Activated CD4-positive, alpha-beta T cell treated with anti-CD3 and anti-CD28 coated beads, Interleukin-2, amount 10 ng/mL, durations not matched to agents 24 days and 14 days (primary cell): ENCODE data around the gene NIFK. TPM values are rescaled to one million over a fixed set of nuclear protein-coding genes. Genes with fewer than 3 reads are reported as not detected.

Experiments
- DNase-seq: peaks from one replicate; pipeline ENCODE4 v3.0.0; 2022
- H3K27ac Mint-ChIP-seq: one replicate; pipeline ENCODE4 v1.8.0; 2022; ENCODE audit warnings: mild to moderate bottlenecking, mixed read lengths
- H3K27me3 Mint-ChIP-seq: one replicate; pipeline ENCODE4 v1.8.0; 2022; ENCODE audit warnings: mixed read lengths
- H3K36me3 Mint-ChIP-seq: one replicate; pipeline ENCODE4 v1.8.0; 2022; ENCODE audit warnings: low read depth, mild to moderate bottlenecking, mixed read lengths
- H3K4me1 Mint-ChIP-seq: one replicate; pipeline ENCODE4 v1.8.0; 2021; ENCODE audit warnings: mixed read lengths
- H3K4me3 Mint-ChIP-seq: one replicate; pipeline ENCODE4 v1.8.0; 2022; ENCODE audit warnings: mild to moderate bottlenecking, moderate library complexity, mixed read lengths
- H3K9me3 Mint-ChIP-seq: one replicate; pipeline ENCODE4 v1.8.0; 2021; ENCODE audit warnings: mixed read lengths
- intact Hi-C: fragments of 100-400 bp; cut with micrococcal nuclease; formaldehyde crosslinking; loops from one replicate; pipeline ENCODE4 v1.15.1; 2023
- total RNA-seq: library from RNA; stranded (reverse); gene quantifications from 2 replicates; pipeline ENCODE4 v1.2.3, GENCODE V29; 2022

The NIFK gene
- 164 and 177 TPM in 2 replicates for total RNA-seq

DNA sequence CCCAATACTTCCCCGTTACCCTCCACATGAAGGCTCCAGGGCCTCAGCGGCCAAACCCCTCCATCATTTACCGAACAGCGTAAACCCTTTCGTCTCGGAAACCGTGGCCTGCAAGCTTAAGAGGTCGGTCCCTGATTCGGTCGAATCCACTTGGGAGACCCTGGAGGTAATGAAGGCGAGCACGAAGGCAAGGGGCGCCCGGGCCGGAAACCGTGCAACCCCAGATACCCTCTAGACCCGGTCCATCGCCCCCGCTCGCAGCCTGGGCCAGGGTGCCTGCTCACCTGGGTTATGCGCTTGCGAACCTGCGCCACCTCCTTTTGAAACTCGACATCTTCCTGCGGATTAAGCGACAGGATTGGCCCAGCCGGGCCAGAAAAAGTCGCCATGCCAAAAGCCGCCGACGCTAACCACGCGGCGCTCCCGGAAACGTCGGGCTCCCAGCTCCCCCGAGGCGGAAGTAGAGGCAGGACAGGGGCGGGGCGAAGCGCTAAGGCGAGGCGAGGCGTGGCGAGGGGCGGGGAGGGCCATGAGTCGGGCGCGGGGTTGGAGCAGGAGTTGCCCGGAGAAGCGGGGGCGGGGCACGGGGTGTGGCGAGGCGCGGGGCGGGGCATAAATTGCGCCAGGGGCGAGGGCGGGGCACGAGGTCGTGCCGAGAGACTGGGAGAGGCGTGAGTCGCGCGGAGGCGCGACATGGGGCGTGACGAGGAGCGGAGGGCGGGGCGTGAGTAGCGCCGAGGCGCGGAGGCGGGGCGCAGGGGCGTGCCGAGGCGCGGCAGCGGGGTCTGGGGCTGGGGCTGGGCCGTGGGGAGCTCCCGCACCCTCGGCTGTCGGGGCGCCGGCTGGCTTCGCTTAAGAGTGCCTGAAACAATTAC is at the start of gene NIFK:
NIFK (minus strand) TSS at position 414 of the 875 bp plus-strand sequence; CDS start at position 389, 25 bp downstream.
- no peaks in the 10 kb centered on the region for H3K9me3 Mint-ChIP-seq
- H3K27me3 Mint-ChIP-seq, result no peaks in the 10 kb centered on the region
- DNase-seq, result peak; percentile 100
- peak within 1 kb of the TSS; percentile 90 for H3K4me3 Mint-ChIP-seq
- intact Hi-C loops, result loop anchor here (1.0 kb wide), 4 partner anchors 19 to 206 kb away; partner anchors contain the start of genes CLASP1, RNU4ATAC and TSN
- peaks cover 27% of the 10 kb centered on the region for H3K36me3 Mint-ChIP-seq
- H3K27ac Mint-ChIP-seq, result peak within 1 kb of the TSS; percentile 93
- peaks cover 23% of the 10 kb centered on the region for H3K4me1 Mint-ChIP-seq

DNA sequence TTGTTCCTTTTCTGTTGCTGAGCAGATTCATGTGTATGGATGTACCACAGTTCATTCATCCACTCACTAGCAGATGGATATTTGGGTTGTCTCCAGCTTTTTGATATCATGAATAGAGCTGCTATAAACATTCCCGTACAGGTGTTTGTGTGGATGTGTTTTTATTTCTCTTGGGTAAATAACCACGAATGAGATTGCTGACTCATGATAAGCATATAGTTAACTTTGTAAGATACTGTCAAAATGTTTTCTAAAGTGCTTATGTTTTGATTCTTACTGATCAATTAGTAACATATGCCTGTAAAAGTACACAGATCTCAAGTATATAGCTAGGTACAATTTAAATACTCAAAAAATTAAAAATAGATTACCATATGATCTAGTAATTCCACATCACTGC is 46.5 kb upstream of the NIFK start:
- Mint-ChIP-seq H3K27me3 (peaks cover 10% of the 10 kb centered on the region), H3K36me3 (no peaks in the 10 kb centered on the region), H3K4me1 (no peaks in the 10 kb centered on the region), H3K4me3 (no peak overlapping the region), H3K9me3 (no peaks in the 10 kb centered on the region), H3K27ac (no peak overlapping the region)
- intact Hi-C loops, result no loop called here
- no peak for DNase-seq

DNA sequence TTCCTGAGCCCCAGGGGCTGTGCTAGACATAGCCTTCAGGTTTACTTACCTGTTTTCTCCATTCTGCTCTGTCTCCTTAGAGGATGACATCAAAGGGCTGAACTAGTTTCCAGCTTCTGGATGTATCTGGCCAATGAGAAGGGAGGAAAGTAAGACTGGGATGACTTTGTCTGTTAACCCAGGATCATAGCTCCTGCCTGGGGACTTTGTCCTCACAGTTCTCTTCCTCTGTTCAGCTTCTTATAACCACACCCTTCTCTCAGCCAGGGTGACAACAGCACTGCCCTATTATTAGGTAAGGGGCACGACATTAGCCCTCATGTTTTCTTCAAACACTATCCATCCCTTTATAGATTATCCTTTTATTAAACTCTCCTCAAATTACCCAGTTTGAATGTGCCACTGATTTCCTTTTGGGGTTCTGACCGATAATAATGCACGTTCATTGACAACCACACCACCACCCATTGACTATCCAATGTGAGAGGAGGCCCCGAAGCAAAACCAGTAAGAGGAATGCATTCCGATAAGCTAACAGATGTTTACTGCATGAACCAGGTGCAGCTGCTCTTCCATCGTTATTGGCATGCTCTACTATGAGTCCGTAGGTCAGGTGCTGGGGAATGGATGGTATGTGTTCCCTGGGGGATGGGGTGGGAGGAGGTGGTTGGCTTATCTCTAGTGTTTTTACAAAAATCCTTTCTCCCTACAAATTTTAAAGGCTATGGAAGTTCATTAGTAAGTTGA is 42.2 kb upstream of the NIFK start:
- DNase-seq, result no peak
- H3K4me3 Mint-ChIP-seq, result no peak overlapping the region
- intact Hi-C loops, result no loop called here
- no peaks in the 10 kb centered on the region for H3K36me3 Mint-ChIP-seq
- no peaks in the 10 kb centered on the region for H3K4me1 Mint-ChIP-seq
- peaks cover 10% of the 10 kb centered on the region for H3K27me3 Mint-ChIP-seq
- no peak overlapping the region for H3K27ac Mint-ChIP-seq
- no peaks in the 10 kb centered on the region for H3K9me3 Mint-ChIP-seq

DNA sequence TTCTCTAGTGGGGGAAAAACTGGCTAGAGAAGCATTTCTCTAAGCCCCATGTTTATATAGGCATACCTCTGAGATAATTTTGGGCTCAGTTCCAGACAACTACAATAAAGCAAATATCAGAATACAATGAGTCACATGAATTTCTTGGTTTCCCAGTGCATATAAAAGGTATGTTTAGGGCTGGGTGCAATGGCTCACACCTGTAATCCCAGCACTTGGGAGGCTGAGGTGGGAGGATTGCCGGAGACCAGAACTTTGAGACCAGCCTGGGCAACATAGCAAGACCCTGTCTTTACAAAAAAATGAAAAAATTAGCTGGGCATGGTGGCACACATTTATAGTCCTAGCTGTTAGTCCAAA is 41.0 kb upstream of the NIFK start:
- intact Hi-C loops, result no loop called here
- DNase-seq, result no peak
- H3K36me3 Mint-ChIP-seq, result no peaks in the 10 kb centered on the region
- no peak overlapping the region for H3K4me3 Mint-ChIP-seq
- H3K4me1 Mint-ChIP-seq, result no peaks in the 10 kb centered on the region
- no peaks in the 10 kb centered on the region for H3K9me3 Mint-ChIP-seq
- no peak overlapping the region for H3K27ac Mint-ChIP-seq
- peaks cover 2% of the 10 kb centered on the region for H3K27me3 Mint-ChIP-seq

DNA sequence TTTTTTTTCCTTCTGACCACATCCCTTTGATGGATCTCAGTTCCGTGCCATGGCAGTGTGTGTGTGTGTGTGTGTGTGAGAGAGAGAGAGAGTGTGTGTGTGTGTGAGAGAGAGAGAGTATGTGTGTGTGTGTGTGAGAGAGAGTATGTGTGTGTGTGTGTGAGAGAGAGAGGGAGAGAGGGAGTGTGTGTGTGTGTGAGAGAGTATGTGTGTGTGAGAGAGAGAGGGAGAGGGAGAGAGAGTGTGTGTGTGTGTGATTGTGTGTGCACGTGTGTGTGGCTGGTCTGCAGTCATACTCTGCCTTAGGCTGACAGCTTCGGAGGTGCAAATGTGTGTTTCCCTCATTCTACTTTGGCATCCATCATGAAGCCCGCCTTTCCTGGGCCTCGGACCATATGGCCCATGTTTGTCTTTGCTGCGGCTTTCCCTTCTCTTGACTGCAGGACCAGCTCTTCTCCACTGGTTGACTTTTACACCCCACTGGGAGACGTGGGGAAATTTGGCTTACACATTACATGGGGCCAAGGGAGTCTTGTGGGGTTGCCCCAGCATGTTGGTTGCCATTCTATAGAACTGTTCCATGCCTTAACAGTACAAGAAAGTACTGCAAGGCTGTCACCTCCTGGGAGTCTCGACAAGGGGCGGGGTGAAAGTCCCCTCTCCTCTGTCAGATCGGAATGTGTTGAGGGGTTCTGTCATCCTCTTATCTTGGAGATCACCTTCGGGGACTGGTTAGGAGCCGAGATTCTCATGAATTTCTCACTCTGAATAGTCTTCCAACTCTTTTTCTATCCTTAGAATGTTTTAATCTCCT is 40.4 kb upstream of the NIFK start:
- Mint-ChIP-seq H3K27ac (no peak overlapping the region), H3K27me3 (peaks cover 2% of the 10 kb centered on the region), H3K36me3 (no peaks in the 10 kb centered on the region), H3K4me1 (no peaks in the 10 kb centered on the region), H3K9me3 (no peaks in the 10 kb centered on the region), H3K4me3 (no peak overlapping the region)
- intact Hi-C loops, result no loop called here
- DNase-seq, result no peak

DNA sequence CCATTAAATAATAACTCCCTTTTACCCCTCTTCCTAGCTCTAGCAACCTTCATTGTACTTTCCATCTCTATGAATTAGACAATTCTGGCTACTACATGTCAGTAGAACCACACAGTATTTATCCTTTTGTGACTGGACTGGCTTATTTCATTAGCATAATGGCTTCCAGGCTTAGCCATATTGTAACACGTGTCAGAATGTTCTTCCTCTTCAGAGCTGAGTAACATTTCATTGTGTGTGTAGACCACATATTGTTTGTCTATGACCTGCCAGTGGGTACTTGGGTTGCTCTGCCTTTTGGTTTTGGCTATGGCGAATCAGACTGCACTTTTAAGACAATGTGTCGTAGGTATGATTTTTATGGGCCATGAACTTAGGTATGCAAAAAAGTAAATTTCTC is 39.7 kb upstream of the NIFK start:
- Mint-ChIP-seq H3K4me1 (no peaks in the 10 kb centered on the region), H3K4me3 (no peak overlapping the region), H3K27me3 (peaks cover 2% of the 10 kb centered on the region), H3K36me3 (no peaks in the 10 kb centered on the region), H3K9me3 (no peaks in the 10 kb centered on the region), H3K27ac (no peak overlapping the region)
- DNase-seq, result no peak
- intact Hi-C loops, result no loop called here

DNA sequence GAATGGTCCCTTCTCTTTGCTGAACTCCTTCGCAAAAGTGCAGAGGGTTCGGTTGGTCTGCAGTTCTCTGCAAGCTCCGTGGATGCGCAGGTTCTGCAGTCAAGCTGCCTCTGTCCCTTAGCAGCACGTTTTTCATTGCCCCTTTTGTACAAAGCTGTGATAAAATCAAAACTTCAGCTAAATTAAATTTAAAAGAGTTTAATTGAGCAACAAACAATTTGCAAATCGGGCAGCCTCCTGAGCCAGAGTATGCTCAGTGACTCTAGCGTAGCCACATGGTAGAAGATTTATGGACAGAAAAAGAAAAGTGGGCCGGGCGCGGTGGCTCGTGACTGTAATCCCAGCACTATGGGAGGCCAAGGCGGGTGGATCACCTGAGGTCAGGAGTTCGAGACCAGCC is 37.6 kb upstream of the NIFK start:
- Mint-ChIP-seq H3K9me3 (no peaks in the 10 kb centered on the region), H3K27me3 (no peaks in the 10 kb centered on the region), H3K27ac (no peak overlapping the region), H3K4me3 (no peak overlapping the region), H3K4me1 (no peaks in the 10 kb centered on the region), H3K36me3 (no peaks in the 10 kb centered on the region)
- DNase-seq, result no peak
- intact Hi-C loops, result no loop called here

DNA sequence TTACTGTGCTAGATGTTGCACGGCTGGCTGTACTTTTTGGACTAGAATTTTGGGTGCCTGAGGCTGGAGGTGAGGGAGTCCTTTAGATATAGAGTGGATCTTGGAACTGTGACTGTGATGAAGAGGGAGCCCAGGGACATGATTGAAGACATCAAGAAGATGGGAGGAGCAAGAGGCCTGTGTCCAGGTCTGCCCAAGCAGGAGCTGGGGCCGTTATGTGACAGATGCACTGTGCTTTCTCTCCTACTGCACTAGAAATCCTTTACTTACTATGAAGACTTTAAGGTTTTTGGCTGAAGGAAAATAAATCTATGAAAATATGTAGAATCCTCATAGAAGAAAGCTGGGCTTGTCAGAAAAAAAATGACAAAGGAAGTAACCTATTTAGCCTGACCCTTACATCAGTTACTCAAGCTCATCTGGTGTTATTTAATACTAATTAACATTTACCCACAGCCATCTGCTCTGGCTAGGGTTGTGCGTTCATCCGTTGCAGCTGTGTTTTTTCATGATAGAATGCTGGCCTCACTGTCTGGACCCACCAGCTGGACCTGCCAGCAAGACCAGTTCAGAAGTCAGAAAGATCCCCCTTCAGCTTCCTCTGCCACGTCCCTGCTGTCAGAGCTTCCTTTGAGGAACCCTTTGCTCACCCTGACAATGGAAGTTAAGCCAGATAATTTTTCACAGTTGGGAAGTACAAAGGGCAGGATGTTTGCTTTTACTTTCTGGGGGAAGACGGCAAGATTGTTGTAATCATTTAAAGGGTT is 35.5 kb upstream of the NIFK start:
- no peak for DNase-seq
- H3K9me3 Mint-ChIP-seq, result no peaks in the 10 kb centered on the region
- H3K4me1 Mint-ChIP-seq, result no peaks in the 10 kb centered on the region
- H3K36me3 Mint-ChIP-seq, result peaks cover 9% of the 10 kb centered on the region
- H3K27ac Mint-ChIP-seq, result no peak overlapping the region
- no peaks in the 10 kb centered on the region for H3K27me3 Mint-ChIP-seq
- intact Hi-C loops, result no loop called here
- no peak overlapping the region for H3K4me3 Mint-ChIP-seq

DNA sequence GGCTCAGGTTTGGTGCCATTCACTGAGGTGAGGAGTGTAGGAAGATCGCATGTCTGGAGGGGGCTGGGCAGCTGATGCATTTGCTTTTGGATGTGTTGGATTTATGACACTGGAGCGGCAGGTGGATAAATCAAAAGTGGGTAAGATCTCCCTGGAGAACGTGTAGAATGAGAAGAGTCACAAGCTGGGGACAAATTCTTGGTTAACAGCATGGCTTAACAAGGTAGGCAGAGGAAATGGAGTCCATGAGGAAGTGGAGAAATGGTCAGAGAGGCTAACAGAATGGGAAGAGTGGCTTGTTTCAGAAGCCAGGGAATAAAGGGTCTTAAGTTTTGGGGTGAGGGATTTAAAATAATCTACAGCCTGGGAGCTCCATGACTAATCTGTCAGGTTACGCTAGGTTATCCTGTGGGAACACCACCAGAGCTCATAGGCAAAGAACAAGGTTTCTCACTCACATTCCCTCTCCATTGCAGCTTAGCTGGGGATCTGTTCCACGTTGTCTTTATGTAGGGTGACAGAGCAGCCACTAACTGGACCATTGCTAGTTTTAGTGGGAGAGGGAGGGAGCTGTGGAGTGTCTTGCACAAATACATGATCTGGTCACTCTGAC is 31.6 kb upstream of the NIFK start:
- Mint-ChIP-seq H3K4me1 (no peaks in the 10 kb centered on the region), H3K27me3 (no peaks in the 10 kb centered on the region), H3K36me3 (peaks cover 34% of the 10 kb centered on the region), H3K27ac (no peak overlapping the region), H3K4me3 (no peak overlapping the region), H3K9me3 (no peaks in the 10 kb centered on the region)
- DNase-seq, result no peak
- intact Hi-C loops, result no loop called here

DNA sequence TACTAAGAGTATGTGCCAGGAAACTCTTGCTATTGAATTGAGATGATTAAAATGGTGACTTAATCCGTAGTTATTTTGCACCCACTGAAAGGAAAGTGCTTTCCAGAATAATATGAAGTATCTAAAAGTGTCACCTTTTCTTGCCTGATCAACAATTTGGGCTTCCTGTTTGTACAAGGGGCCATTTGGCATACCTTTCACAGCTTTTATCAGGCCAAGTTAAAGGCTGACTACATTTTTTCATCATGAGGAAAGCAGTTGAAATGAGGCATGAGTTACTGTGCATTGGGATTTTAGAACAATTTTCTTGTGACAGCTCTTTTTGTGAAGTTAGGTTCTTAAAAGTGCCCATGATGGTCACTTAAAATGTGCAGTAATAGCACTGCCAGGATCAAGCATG is 29.9 kb upstream of the NIFK start:
- no peaks in the 10 kb centered on the region for H3K4me1 Mint-ChIP-seq
- no peak for DNase-seq
- intact Hi-C loops, result no loop called here
- H3K36me3 Mint-ChIP-seq, result peaks cover 39% of the 10 kb centered on the region
- no peaks in the 10 kb centered on the region for H3K9me3 Mint-ChIP-seq
- H3K27ac Mint-ChIP-seq, result no peak overlapping the region
- H3K4me3 Mint-ChIP-seq, result no peak overlapping the region
- H3K27me3 Mint-ChIP-seq, result no peaks in the 10 kb centered on the region

DNA sequence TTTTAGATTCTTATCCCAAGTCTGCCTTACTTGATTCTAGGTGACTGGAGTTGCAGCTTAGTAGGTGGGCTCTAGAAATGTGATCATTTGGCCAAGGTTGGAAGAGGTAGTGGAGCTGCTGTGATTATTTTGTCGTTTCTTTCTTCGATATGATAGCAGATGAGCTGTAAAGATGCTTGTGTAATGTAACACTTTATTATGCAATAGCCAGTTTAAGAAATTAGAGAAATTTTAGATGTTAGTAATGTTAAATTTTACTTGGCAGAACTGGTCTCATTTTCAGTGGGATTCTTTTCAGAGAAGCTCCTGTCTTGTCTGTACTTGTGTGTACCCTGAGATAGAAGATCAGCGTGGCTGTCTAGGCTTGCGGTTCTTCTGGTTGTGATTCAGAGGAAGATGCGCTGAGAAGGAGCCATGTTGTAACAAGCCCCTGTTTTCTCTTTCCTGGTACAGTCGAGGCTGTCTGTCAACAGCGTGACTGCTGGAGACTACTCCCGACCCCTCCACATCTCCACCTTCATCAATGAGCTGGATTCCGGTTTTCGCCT is 28.1 kb upstream of the NIFK start:
- H3K36me3 Mint-ChIP-seq, result peaks cover 46% of the 10 kb centered on the region
- no peak overlapping the region for H3K27ac Mint-ChIP-seq
- no peaks in the 10 kb centered on the region for H3K27me3 Mint-ChIP-seq
- H3K4me3 Mint-ChIP-seq, result no peak overlapping the region
- H3K9me3 Mint-ChIP-seq, result no peaks in the 10 kb centered on the region
- peaks cover 6% of the 10 kb centered on the region for H3K4me1 Mint-ChIP-seq
- DNase-seq, result no peak
- intact Hi-C loops, result no loop called here

DNA sequence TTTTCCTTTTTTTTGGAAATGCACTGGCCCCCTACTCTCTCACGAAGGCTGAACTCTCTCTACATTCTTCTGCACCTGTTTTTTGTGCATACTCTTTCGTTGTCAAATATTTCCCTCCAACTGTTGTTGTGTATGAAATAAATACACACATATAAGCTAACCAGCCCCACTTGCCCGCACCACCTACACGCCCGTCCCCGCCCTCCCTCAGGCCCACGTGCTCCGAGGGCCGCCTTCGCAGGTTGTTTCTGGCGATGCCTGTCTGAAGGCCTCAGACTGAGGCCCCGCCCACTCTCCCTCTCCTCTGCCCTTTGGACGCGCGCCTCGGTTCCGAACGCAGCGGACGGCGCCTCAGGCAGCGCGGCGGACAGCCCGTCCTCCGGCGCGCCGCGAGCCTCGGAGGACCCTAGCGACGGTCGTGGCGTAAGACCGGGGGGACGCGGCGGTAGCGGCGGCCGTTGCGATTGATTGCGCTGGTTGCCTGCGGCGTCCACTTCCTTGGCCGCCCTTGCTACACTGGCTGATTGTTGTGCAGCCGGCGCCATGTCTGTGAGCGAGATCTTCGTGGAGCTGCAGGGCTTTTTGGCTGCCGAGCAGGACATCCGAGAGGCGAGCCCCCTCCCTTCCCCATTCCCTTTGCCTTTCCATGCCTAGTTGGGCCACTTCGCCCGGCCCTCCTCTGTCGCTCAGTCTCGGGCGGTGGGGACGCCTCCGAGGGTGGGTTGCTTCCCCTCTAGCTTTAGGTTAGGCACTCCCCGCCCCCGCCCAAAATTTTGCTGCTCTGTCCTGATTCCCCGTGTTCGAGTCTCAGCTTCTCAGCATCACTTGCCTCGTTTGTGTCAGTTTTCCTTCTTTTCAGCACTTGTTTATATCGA is 18.8 kb upstream of the NIFK start, which contains the start of gene TSN:
TSN (plus strand) TSS at position 415 of the 875 bp plus-strand sequence; CDS start at position 544, 129 bp downstream.
- DNase-seq, result peak; percentile 99
- no peaks in the 10 kb centered on the region for H3K9me3 Mint-ChIP-seq
- H3K4me1 Mint-ChIP-seq, result peaks cover 25% of the 10 kb centered on the region
- H3K36me3 Mint-ChIP-seq, result peaks cover 20% of the 10 kb centered on the region
- no peaks in the 10 kb centered on the region for H3K27me3 Mint-ChIP-seq
- H3K4me3 Mint-ChIP-seq, result peak within 1 kb of the TSS; percentile 96
- H3K27ac Mint-ChIP-seq, result peak within 1 kb of the TSS; percentile 93
- intact Hi-C loops, result loop anchor here (1.0 to 2.0 kb wide), 4 partner anchors 19 to 224 kb away; partner anchors contain the start of genes CLASP1 and NIFK
